ENCODE measurements around the gene LRRC4C.
A peak's percentile ranks its signal among the peaks of the same experiment; 100 is the strongest.

The LRRC4C gene

GRCh38 chr11:41459465-41460401 is at the start of gene LRRC4C:
LRRC4C (minus strand) TSS chr11:41459652.
- peak; percentile 68 for DNase-seq

- DNase-seq = no peak
Measured at GRCh38 chr11:41508121-41508520, 48.7 kb upstream of the LRRC4C start.

- DNase-seq = no peak
Measured at GRCh38 chr11:41499429-41499828, 40.0 kb upstream of the LRRC4C start.

GRCh38 chr11:41498726-41499125 is 39.3 kb upstream of the LRRC4C start:
- peak; percentile 45 for DNase-seq

GRCh38 chr11:41497974-41498373 is 38.5 kb upstream of the LRRC4C start:
- DNase-seq = peak; percentile 43

GRCh38 chr11:41494716-41495115 is 35.3 kb upstream of the LRRC4C start:
- DNase-seq = no peak

GRCh38 chr11:41486424-41486823 is 27.0 kb upstream of the LRRC4C start:
- DNase-seq = no peak

GRCh38 chr11:41483956-41484355 is 24.5 kb upstream of the LRRC4C start:
- no peak for DNase-seq

GRCh38 chr11:41479179-41479578 is 19.7 kb upstream of the LRRC4C start:
- no peak for DNase-seq

GRCh38 chr11:41461057-41461681 is 1.7 kb upstream of the LRRC4C start:
- DNase-seq = peak; percentile 54

- DNase-seq = peak; percentile 42
Measured at GRCh38 chr11:41458641-41459040, 811 bp downstream of the LRRC4C start.

- DNase-seq = peak; percentile 28
Measured at GRCh38 chr11:41458154-41458553, 1.3 kb downstream of the LRRC4C start.

- no peak for DNase-seq
Measured at GRCh38 chr11:41457216-41458014, 2.0 kb downstream of the LRRC4C start.

GRCh38 chr11:41456269-41456668 is 3.2 kb downstream of the LRRC4C start:
- DNase-seq = peak; percentile 10

- DNase-seq = no peak
Measured at GRCh38 chr11:41451011-41451410, 8.4 kb downstream of the LRRC4C start.

GRCh38 chr11:41449483-41450050 is 9.9 kb downstream of the LRRC4C start:
- no peak for DNase-seq

GRCh38 chr11:41446566-41446965 is 12.9 kb downstream of the LRRC4C start:
- DNase-seq = no peak

- DNase-seq = no peak
Measured at GRCh38 chr11:41446107-41446506, 13.3 kb downstream of the LRRC4C start.

- no peak for DNase-seq
Measured at GRCh38 chr11:41437006-41437490, 22.4 kb downstream of the LRRC4C start.

- no peak for DNase-seq
Measured at GRCh38 chr11:41435531-41435930, 23.9 kb downstream of the LRRC4C start.

- DNase-seq = no peak
Measured at GRCh38 chr11:41431784-41432183, 27.7 kb downstream of the LRRC4C start.

GRCh38 chr11:41419901-41420300 is 39.6 kb downstream of the LRRC4C start:
- no peak for DNase-seq

Measured in eye (tissue), 1 donor.